Prostate gland (tissue), 2 donors: ENCODE measurements around the gene HOXB1. TPM values are rescaled to one million over a fixed set of nuclear protein-coding genes. Genes with fewer than 3 reads are reported as not detected.

Source experiments
- DNase-seq: peaks from one replicate; pipeline ENCODE4 v3.0.0-alpha.2; 2019; ENCODE audit warnings: low spot score
- H3K27ac ChIP-seq, 2 donors: fragments of 200-600 bp; sonication (generic); 2 replicates each; pipeline ENCODE4 v1.5.1; 2017 to 2019
- H3K27me3 ChIP-seq: fragments of 200-600 bp; sonication (generic); replicated peaks from 2 replicates; pipeline ENCODE4 v1.5.1; 2019; ENCODE audit not compliant: insufficient read depth
- H3K36me3 ChIP-seq, 2 donors: fragments of 200-600 bp; sonication (generic); 1 replicate in 1 of 2; 2 replicates in 1 of 2; pipeline versions ENCODE4 v1.5.1 to v1.8.1; 2017 to 2019
- H3K4me1 ChIP-seq: fragments of 200-600 bp; sonication (generic); replicated peaks from 2 replicates; pipeline ENCODE4 v1.5.1; 2019
- H3K4me3 ChIP-seq, 2 donors: fragments of 200-600 bp; sonication (generic); 2 replicates each; pipeline ENCODE4 v1.5.1; 2017 to 2019
- H3K9me3 ChIP-seq: fragments of 200-600 bp; sonication (generic); 2 replicates; pipeline ENCODE4 v1.5.1; 2017
- CTCF ChIP-seq, 4 experiments: fragments of 200-600 bp in 2 of 4; fragments of 450-650 bp in 2 of 4; sonication (generic) in 2 of 4; IDR thresholded peaks; 1 replicate in 3 of 4; 2 replicates in 1 of 4; pipeline ENCODE4 v1.5.1; 2016 to 2019; ENCODE audit warnings: antibody characterized with exemption in 4 of 4, mild to moderate bottlenecking in 2 of 4, moderate library complexity in 2 of 4
- POLR2A ChIP-seq: fragments of 450-650 bp; IDR thresholded peaks from one replicate; pipeline ENCODE4 v1.6.1; 2016; ENCODE audit warnings: antibody characterized with exemption, mild to moderate bottlenecking
- POLR2AphosphoS5 ChIP-seq: sonication (generic); formaldehyde crosslinking; IDR thresholded peaks from one replicate; pipeline ENCODE4 v1.6.1; 2017; ENCODE audit warnings: antibody characterized with exemption
- WGBS: methylation state at CpG from one replicate; pipeline ENCODE4 v1.1.5; 2018; 5-methylcytosine and 5-hydroxymethylcytosine counted together
- intact Hi-C: fragments of 100-400 bp; cut with DNase I; formaldehyde crosslinking; loops from one replicate; pipeline ENCODE4 v1.14.2; 2022
- total RNA-seq, 2 donors: library from RNA; depleted of rRNA; stranded (reverse); fragments of >200 nt; gene quantifications; one replicate each; pipeline ENCODE4 v1.1.0, GENCODE V29; 2016

The HOXB1 gene
- total RNA-seq, 2 donors from 2014 or later: not detected

GRCh38 chr17:48489781-48490180 lies 41.0 kb downstream of the HOXB1 start:
- H3K27me3 ChIP-seq: no peaks in the 10 kb centered on the region

GRCh38 chr17:48488548-48489106 lies 42.2 kb downstream of the HOXB1 start:
- no peak for TF ChIP-seq POLR2A
- TF ChIP-seq CTCF (IDR thresholded peaks at IDR 0.05): no peak
- no peak for TF ChIP-seq POLR2AphosphoS5
- intact Hi-C loops: no loop called here
- DNase-seq: no peak
- Histone ChIP-seq H3K4me1 (no peaks in the 10 kb centered on the region), H3K9me3 (no peaks in the 10 kb centered on the region), H3K4me3 (no peak overlapping the region), H3K27ac (no peak overlapping the region), H3K36me3 (no peaks in the 10 kb centered on the region), H3K27me3 (no peaks in the 10 kb centered on the region)
- WGBS: 70% methylated on average over 3 of the region's 3 CpGs

More at GRCh38 chr17:48489781-48490180, 41.0 kb downstream of the HOXB1 start:
- no peak for DNase-seq
- no peaks in the 10 kb centered on the region for H3K36me3 ChIP-seq
- no peaks in the 10 kb centered on the region for H3K4me1 ChIP-seq
- TF ChIP-seq POLR2AphosphoS5: no peak
- TF ChIP-seq CTCF (IDR thresholded peaks at IDR 0.05): no peak
- no peak for TF ChIP-seq POLR2A
- intact Hi-C loops: no loop called here
- WGBS: 85% methylated on average over 13 of the region's 13 CpGs
- H3K4me3 ChIP-seq: no peak overlapping the region
- H3K27ac ChIP-seq: no peak overlapping the region
- H3K9me3 ChIP-seq: no peaks in the 10 kb centered on the region

GRCh38 chr17:48487221-48487620 lies 43.6 kb downstream of the HOXB1 start:
- Histone ChIP-seq H3K27me3 (no peaks in the 10 kb centered on the region), H3K9me3 (no peaks in the 10 kb centered on the region), H3K27ac (no peak overlapping the region), H3K36me3 (no peaks in the 10 kb centered on the region), H3K4me3 (no peak overlapping the region), H3K4me1 (no peaks in the 10 kb centered on the region)
- no peak for TF ChIP-seq POLR2AphosphoS5
- TF ChIP-seq POLR2A: no peak
- TF ChIP-seq CTCF (IDR thresholded peaks at IDR 0.05): no peak
- intact Hi-C loops: no loop called here
- 93% methylated on average over 2 of the region's 2 CpGs for WGBS
- no peak for DNase-seq

DNA sequence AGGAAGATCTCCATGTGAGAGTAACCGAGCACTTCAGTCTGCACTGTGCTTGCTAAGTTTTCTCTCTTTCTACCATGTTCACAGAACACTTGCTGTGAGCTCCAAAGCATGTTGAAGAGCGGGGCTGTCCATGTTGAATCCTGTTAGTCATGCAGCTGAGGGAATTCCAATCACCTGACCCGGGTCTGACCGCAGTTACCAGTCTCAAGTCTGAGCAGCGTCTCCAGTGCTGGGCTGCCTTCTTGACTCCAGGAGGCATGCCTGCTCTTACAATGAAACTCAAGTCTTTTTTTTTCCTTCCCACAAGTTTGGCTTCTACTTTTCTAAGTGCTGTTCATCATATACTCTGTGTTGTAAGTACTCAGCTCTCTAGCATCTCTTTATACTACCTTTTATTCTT lies 44.3 kb downstream of the HOXB1 start:
- intact Hi-C loops: no loop called here
- WGBS: 63% methylated on average over 5 of the region's 5 CpGs
- no peak overlapping the region for H3K27ac ChIP-seq
- no peak for DNase-seq
- no peak overlapping the region for H3K4me3 ChIP-seq
- TF ChIP-seq POLR2A (no peak), CTCF (IDR thresholded peaks at IDR 0.05) (no peak), POLR2AphosphoS5 (no peak)
- H3K4me1 ChIP-seq: no peaks in the 10 kb centered on the region
- H3K9me3 ChIP-seq: no peaks in the 10 kb centered on the region
- H3K27me3 ChIP-seq: no peaks in the 10 kb centered on the region
- no peaks in the 10 kb centered on the region for H3K36me3 ChIP-seq

DNA sequence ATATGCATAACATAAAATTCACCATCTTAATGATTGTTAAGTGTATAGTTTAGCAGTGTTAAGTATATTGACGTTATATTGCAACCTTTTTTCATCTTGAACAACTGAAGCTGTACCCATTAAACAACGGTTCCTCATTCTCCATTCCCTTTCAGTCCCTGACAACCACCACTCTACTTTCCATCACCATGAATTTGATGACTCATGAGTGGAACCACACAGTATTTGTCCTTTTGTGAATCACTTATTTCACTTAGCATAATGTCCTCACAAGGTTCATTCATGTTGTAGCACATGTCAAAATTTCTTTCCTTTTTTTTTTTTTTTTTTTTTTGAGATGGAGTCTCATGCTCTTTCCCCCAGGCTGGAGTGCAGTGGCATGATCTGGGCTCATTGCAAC lies 46.0 kb downstream of the HOXB1 start:
- no peak overlapping the region for H3K4me3 ChIP-seq
- TF ChIP-seq POLR2AphosphoS5 (no peak), POLR2A (no peak), CTCF (IDR thresholded peaks at IDR 0.05) (no peak)
- H3K9me3 ChIP-seq: no peaks in the 10 kb centered on the region
- DNase-seq: no peak
- intact Hi-C loops: no loop called here
- no peaks in the 10 kb centered on the region for H3K36me3 ChIP-seq
- no peaks in the 10 kb centered on the region for H3K27me3 ChIP-seq
- 84% methylated on average over 2 of the region's 2 CpGs for WGBS
- H3K27ac ChIP-seq: no peak overlapping the region
- no peaks in the 10 kb centered on the region for H3K4me1 ChIP-seq
